COLO829 (cell line): ENCODE results near the gene CLECL1.
"Not testable (repeated sequence)": the region's sequence is repeated elsewhere in the genome, so short reads cannot be mapped to it uniquely, and the experiment has no call there.

Experiments
- DNase-seq: peaks from one replicate; pipeline ENCODE4 v3.0.0; 2012; ENCODE audit warnings: low spot score

CLECL1 gene

DNA sequence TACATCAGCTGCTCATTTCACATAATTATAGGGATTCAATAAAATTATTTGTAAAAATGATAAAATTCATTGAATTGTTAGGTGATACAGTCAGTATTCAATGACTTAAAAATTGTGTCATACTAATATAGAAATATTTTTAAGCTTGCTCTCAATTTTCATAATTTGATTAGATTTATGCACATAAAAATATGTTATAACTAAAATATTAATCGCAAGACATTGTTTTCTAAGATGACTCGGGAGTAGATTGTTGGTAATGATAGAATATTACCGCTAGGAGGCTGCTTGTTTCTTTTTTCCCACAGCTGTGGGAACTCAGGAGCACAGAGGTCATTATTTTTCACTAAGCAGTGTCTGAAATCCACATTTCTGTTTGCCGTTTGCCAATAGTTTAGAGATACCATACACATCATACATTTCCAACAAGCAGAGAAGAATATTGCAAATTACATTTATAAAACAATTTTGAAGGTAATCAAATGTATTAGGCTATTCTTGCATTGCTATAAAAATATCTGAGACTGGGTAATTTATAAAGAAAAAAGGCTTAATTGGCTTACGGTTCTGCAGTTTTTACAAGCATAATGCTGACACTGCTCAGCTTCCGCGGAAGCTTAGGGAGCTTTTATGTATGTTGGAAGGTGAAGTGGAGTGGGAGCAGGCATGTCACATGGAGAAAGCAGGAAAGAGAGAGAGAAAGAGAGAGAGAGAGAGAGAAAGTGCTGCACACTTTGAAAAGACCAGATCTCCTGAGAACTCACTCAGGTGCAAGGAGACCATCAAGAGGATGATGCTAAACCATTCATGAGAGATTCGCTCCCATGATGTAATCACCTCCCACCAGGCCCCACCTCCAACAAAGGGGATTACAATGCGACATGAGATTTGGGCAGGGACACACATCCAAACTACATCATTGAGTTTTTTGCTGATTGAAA lies 18.6 kb upstream of the CLECL1 start:
- DNase-seq = no peak

DNA sequence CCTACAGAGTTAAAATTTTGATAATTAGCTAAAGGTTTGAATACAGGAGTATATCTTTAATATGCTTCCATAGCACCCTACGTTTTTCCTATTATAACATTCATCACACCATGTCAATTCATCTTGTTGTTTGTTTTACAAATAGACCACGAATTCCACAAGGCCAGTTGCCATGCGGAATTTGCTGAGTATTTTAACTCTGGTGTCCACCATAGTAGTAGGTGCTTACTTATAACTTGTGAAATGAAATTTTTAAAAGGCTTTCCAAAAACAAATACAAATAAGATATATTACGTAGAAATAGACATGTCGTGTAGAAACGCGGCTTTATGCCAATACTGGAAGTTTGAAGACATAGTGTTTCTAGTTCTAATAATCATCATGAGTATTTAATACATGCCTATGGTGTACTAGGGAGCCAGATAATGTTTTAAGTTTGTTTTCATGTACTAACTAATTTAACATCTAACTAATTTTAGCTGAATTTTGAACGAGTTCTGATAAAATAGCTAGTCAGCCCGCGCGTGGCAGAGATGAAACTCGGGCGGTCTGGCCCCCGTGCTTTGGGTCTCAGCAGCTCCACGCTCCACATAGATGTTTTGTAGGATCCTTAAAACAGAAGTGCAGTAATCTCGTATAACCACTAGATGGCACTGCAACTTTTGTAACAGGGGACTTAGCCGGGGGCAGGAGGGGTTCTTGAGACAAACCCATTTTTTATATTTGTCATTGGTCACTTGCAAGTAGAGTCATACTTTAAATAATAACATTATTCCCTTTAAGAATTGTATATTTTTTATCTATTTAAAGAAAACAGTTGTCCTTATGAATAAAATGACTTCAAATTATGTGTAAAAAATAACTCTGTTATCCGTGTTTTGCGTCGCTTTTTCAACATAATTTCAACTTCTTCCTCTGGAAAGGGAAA lies 17.6 kb upstream of the CLECL1 start:
- DNase-seq = peak; percentile 68

DNA sequence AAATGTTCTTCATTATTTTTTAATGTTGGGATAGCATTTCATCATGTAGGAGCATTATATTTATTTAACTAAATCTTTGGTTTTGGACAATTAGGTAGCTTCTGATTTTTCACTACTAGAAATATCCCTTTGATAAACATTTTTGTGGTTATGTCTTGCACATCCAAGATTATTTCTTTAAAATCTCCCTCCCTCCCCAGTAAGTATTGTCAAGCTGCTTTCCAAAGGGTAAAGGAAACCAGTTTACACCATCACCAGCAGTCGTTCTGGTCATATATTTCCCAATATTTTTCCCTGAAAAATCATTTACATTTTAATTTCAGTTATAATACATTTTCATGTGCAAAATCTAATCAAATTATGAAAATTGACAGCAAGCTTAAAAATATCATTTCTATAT lies 16.7 kb upstream of the CLECL1 start:
- no peak for DNase-seq

DNA sequence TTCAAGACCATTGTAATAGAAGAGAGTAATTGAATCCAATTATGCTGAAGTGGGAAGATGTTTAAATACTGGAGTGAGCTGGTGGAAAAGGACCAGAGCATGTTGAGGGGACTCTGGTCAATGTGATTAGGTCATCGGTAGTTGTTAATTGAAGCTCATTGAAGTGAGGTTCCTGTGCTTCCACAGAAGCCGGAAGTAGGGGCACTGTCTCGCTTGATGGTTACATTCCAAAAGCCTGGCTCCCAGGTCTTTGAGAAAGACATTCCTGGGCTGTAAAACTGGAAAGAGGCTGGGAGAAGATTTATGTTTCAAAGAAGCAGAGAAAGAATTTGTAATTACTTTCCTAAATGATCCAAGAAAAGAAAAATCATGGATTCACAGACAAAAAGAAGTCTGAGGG lies 12.3 kb upstream of the CLECL1 start:
- DNase-seq = no peak

DNA sequence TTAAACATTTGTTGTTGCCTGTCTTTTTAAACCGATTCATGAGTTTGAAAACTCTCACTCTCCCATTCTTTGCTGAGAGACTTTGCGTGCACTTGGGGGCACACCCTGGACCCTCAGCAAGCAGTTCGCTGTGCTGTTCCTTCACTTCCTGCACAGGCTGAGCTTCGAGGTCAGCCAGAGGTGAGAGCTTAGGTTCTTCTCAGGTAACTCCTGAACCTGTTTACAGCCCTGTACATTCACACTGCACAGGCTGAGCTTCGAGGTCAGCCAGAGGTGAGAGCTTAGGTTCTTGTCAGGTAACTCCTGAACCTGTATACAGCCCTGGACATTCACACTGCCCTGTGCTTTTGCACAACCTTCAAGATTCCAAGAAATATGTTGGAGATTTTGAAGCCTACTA lies 9.8 kb upstream of the CLECL1 start:
- no peak for DNase-seq

DNA sequence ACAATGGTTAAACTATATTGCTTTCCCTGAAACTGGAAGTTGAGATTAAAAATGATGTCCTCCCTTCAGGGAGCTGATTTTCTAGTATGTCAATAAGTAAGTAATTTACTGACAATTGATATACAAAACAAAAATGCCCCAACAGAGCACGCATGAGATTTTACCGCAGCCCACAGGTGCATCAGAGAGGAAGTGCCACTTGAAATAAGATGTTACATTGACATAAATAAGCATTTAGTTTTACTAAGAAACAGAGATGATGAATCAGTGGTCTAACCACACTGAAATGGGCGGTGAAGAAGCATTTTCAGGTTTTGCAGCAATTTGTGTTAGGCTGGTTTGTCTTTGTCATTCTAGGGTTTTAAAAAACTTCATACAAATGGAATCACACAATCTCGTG lies 8.8 kb upstream of the CLECL1 start:
- DNase-seq = no peak

- no peak for DNase-seq
These were observed 7.3 kb upstream of the CLECL1 start for GRCh38 chr12:9740106-9740750.

GRCh38 chr12:9739404-9740105 lies 6.7 kb upstream of the CLECL1 start:
- not testable (repeated sequence) for DNase-seq

DNA sequence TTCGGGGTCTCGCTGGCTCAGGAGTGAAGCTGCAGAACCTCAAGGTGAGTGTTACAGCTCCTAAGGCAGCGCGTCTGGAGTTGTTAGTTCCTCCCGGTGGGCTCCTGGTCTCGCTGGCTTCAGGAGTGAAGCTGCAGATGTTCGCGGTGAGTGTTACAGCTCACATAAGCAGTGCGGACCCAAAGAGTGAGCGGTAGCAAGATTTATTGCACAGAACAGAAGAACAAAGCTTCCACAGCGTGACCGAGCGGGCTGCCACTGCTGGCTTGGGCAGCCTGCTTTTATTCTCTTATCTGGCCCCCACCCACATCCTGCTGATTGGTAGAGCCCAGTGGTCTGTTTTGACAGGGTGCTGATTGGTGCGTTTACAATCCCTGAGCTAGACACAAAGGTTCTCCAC lies 6.0 kb upstream of the CLECL1 start:
- not testable (repeated sequence) for DNase-seq

GRCh38 chr12:9736936-9737705 lies 4.2 kb upstream of the CLECL1 start:
- DNase-seq = no peak

DNA sequence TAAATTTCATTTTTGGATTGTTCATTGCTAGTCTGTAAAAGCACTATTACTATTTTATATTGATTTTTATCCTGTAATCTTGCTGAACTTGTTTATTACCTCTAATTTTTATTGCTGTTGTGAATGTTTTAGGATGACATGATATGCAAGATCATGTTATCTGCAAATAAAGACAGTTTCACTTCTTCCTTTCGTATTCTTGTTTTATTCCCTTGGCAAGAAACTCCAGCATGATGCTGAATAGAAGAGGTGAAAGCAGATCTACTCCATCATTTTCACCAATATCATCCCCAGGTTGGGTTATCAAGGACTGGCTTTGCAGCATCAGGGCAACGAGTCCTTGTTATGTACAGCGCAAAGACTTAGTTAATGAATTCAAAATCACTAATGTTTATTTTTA lies 2.7 kb upstream of the CLECL1 start:
- DNase-seq = no peak

GRCh38 chr12:9731797-9732196 lies 1.1 kb downstream of the CLECL1 start:
- no peak for DNase-seq

DNA sequence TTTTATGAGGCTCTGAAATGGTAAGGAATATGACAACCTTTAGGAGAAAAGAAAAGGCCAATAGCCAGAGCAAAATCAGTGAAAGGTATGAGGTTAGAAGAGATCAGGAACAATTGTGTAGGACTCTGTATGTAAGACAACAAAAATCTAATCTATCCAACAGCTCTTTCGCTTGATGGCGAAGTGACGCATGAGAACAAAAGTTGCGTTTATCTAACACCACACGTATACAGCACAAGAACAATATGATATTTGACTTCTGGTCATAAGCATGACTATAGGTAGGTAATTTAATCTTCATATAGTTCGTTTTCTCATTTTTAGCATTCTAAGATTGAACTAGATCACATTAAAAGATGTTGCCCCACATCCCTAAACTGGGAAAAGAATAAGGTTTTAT lies 1.5 kb downstream of the CLECL1 start:
- no peak for DNase-seq

DNA sequence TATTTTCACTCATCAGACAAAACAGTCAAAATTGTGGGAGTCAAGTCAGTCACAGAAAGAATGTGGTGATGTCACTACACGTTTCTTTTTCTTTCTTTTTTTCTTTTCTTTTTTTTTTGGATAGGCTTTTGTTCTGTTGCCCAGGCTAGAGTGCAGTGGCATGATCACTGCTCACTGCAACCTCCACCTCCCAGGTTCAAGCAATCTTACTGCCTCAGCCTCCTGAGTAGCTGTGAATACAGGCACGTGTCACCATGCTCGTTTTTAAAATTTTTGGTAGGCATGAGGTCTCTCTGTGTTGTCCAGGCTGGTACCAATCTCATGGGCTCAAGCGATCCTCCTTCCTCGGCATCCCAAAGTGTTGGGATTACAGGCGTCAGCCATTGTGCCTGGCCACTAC lies 2.3 kb downstream of the CLECL1 start:
- DNase-seq = no peak

GRCh38 chr12:9730011-9730410 lies 2.9 kb downstream of the CLECL1 start:
- DNase-seq = no peak

- DNase-seq = no peak
These were observed 3.8 kb downstream of the CLECL1 start for GRCh38 chr12:9729082-9729481.

DNA sequence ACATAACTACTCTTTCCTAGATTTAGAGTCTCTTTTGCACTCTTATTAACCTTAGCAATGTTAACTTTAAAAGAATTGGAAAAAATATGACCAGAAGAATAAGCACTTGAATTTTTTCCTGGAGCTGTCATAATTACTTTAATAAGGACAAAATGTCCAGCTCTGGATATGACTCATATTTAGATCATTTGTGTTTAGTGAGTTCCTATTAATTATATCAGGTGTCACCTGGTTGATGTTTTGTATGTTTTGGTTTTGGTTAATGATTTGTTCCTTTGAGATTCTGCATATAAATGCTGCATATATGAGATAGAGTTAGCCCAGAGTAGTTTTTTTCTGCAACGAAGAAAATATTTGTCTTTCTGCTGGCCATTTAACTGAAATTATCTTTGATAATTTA lies 5.1 kb downstream of the CLECL1 start:
- no peak for DNase-seq

DNA sequence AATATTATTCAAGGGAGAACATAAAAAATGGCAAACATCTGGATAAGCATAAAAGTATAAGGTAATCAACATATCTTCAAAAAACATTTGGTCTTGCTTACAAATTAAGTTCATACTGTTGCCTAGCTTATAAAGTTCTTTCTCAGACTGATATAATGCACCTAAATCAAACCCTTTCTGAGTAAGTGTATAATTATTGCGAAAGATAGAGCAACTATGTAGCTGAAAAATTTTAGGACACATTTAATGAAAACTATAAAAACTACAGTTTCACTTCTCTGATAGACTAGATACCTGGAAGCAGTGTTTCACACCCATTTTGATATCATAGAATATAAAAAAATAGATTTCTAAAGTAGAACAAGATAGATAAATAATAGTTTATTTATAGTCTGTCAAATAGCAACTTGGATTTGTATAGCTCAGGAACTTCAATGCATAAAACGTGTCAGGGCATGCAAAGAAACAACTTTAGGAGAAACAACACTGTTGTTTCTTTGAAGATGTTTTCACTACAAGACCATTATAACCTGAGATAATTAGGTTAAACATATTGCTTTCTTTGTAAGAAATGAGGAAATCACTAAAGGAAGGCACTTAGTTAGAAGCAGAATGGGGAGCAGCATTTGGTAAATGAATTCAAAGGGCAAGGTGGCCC lies 7.6 kb downstream of the CLECL1 start:
- no peak for DNase-seq

GRCh38 chr12:9724023-9724422 lies 8.9 kb downstream of the CLECL1 start:
- no peak for DNase-seq

GRCh38 chr12:9721394-9722092 lies 11.4 kb downstream of the CLECL1 start:
- peak; percentile 50 for DNase-seq
